Neural progenitor cell (in vitro differentiated cells): Measurements from ENCODE around the gene NBEA.

Experiments used
- EZH2 ChIP-seq: fragments of 200-600 bp; sonication (generic); IDR thresholded peaks from 2 replicates; pipeline ENCODE4 v1.6.1; 2017; ENCODE audit warnings: antibody characterized with exemption, mild to moderate bottlenecking, moderate library complexity
- EZH2phosphoT487 ChIP-seq: fragments of 200-600 bp; sonication (generic); IDR thresholded peaks from 2 replicates; pipeline ENCODE4 v1.6.1; 2017; ENCODE audit warnings: antibody characterized with exemption
- TF ChIP-seq, protein P1 (sequence below): fragments of 200-600 bp; sonication (generic); IDR thresholded peaks from 2 replicates; pipeline ENCODE4 v1.5.1; 2017; ENCODE audit warnings: antibody characterized with exemption, mild to moderate bottlenecking

DNA sequence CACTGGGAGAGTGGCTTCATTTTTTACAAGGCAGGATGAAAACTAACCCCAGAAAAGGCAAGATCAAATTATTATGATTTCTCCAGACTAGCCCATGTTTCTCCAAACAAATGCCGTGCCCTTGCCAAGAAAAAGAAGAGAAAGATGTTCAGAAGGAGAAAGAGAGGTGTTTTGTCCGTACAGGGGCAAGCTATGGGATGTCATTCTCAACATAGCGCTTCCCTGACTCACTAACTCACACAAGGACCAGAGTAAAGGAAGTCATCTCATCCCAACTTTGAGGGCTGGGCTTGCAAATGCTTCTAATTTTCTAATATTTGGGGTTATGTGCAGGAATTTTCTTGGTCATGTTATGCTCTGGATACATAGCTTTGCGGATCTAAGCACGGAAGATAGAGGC is 758.6 kb downstream of the NBEA start:
- TF ChIP-seq, protein P1, sequence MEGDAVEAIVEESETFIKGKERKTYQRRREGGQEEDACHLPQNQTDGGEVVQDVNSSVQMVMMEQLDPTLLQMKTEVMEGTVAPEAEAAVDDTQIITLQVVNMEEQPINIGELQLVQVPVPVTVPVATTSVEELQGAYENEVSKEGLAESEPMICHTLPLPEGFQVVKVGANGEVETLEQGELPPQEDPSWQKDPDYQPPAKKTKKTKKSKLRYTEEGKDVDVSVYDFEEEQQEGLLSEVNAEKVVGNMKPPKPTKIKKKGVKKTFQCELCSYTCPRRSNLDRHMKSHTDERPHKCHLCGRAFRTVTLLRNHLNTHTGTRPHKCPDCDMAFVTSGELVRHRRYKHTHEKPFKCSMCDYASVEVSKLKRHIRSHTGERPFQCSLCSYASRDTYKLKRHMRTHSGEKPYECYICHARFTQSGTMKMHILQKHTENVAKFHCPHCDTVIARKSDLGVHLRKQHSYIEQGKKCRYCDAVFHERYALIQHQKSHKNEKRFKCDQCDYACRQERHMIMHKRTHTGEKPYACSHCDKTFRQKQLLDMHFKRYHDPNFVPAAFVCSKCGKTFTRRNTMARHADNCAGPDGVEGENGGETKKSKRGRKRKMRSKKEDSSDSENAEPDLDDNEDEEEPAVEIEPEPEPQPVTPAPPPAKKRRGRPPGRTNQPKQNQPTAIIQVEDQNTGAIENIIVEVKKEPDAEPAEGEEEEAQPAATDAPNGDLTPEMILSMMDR: no peak
- no peak for TF ChIP-seq EZH2
- TF ChIP-seq EZH2phosphoT487: no peak
